ENCODE measurements around the gene SLC28A2. TPM values are rescaled to one million over a fixed set of nuclear protein-coding genes. Genes with fewer than 3 reads are reported as not detected.
"Not testable (repeated sequence)": the region's sequence is repeated elsewhere in the genome, so short reads cannot be mapped to it uniquely, and the experiment has no call there.

Gene SLC28A2
- total and polyA plus RNA-seq, 5 donors from 2014 or later: not detected

DNA sequence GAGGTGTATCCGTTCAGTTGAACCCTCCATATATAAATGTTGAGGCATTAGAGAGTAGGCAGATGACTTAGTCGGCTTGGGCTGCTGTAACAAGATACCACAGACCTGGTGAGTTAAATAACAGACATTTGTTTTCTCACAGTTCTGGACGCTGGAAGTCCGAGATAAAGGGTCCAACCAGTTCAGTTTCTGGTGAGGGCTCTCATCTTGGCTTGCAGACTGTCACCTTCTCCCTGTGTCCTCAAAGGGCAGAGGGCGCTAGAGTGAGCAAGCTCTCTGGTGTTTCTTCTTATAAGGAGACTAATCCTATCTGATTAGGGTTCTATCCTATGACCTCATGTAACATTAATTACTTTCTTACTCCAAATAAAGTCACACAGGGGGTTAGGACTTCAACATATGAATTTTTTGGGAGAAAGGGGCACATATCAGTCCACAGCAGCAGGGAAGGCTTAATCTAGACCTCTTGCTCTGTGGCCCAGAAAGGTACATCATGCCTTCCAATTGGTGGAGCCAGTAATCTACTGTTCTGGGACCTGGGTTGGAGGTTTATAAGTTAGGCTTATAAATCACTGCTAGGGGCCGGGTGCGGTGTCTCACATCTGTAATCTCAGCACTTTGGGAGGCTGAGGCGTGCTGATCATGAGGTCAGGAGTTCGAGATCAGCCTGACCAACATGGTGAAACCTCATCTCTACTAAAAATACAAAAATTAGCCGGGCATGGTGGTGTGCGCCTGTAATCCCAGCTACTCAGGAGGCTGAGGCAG, 26.3 kb upstream of the SLC28A2 start:
- H3K36me3 Mint-ChIP-seq: no peaks in the 10 kb centered on the region
- ATAC-seq (ENCODE audit: low read depth in 2 of 2): no peak
- Histone ChIP-seq H3K27ac (ENCODE audit: insufficient read depth, low read length, poor library complexity, severe bottlenecking) (no peak overlapping the region), H3K4me1 (ENCODE audit: control insufficient read depth, insufficient read depth, low read length, poor library complexity, severe bottlenecking) (no peaks in the 10 kb centered on the region), H3K4me3 (ENCODE audit: low read depth, low read length) (no peak overlapping the region), H3K9me3 (ENCODE audit: control insufficient read depth in 2 of 2, low read length in 2 of 2) (no peaks in the 10 kb centered on the region), H3K27me3 (ENCODE audit: control insufficient read depth, insufficient read depth, low read length) (peaks cover 17% of the 10 kb centered on the region), H3K36me3 (ENCODE audit: control insufficient read depth, insufficient read depth, low read length) (no peaks in the 10 kb centered on the region)
- no peaks in the 10 kb centered on the region for H3K4me1 Mint-ChIP-seq
- no peak overlapping the region for H3K4me3 Mint-ChIP-seq
- H3K27me3 Mint-ChIP-seq: peaks cover 40% of the 10 kb centered on the region
- peaks cover 0 to 3% (median 0%) of the 10 kb centered on the region in 7 donors for H3K9me3 Mint-ChIP-seq
- DNase-seq: peak in 1 of 3 donors; percentile 28
- H3K27ac Mint-ChIP-seq: no peak overlapping the region

DNA sequence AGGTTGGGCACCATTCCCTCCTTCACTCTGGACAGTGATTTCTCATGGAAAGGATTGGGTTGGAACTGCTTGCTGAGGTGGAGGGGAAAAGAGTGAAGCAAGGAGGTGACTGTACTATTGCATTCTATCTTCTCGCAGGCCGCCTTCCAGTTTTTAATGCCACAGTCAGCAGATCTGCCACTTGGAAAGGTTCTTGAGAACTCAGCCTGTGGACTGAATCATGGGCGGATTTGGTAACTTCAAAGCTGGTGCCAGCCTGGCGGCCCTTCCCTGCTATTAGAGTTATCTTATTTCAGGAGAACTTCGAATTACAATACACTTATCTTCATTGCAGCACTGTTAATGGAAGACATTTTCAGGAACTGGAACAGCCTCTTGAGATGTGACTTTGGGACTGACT, 23.1 kb upstream of the SLC28A2 start:
- H3K27me3 ChIP-seq (ENCODE audit: control insufficient read depth, insufficient read depth, low read length): peaks cover 5% of the 10 kb centered on the region
- Mint-ChIP-seq H3K27me3 (peaks cover 19% of the 10 kb centered on the region), H3K9me3 (peaks cover 0 to 11% (median 4%) of the 10 kb centered on the region in 7 donors), H3K4me1 (no peaks in the 10 kb centered on the region), H3K36me3 (no peaks in the 10 kb centered on the region), H3K4me3 (no peak overlapping the region), H3K27ac (no peak overlapping the region)
- H3K36me3 ChIP-seq (ENCODE audit: control insufficient read depth, insufficient read depth, low read length): no peaks in the 10 kb centered on the region
- H3K9me3 ChIP-seq (ENCODE audit: control insufficient read depth in 2 of 2, low read length in 2 of 2): peaks cover 9 to 10% of the 10 kb centered on the region in 2 experiments
- no peak overlapping the region for H3K4me3 ChIP-seq (ENCODE audit: low read depth, low read length)
- DNase-seq (no peak), ATAC-seq (ENCODE audit: low read depth in 2 of 2) (no peak)
- H3K27ac ChIP-seq (ENCODE audit: insufficient read depth, low read length, poor library complexity, severe bottlenecking): no peak overlapping the region
- no peaks in the 10 kb centered on the region for H3K4me1 ChIP-seq (ENCODE audit: control insufficient read depth, insufficient read depth, low read length, poor library complexity, severe bottlenecking)

DNA sequence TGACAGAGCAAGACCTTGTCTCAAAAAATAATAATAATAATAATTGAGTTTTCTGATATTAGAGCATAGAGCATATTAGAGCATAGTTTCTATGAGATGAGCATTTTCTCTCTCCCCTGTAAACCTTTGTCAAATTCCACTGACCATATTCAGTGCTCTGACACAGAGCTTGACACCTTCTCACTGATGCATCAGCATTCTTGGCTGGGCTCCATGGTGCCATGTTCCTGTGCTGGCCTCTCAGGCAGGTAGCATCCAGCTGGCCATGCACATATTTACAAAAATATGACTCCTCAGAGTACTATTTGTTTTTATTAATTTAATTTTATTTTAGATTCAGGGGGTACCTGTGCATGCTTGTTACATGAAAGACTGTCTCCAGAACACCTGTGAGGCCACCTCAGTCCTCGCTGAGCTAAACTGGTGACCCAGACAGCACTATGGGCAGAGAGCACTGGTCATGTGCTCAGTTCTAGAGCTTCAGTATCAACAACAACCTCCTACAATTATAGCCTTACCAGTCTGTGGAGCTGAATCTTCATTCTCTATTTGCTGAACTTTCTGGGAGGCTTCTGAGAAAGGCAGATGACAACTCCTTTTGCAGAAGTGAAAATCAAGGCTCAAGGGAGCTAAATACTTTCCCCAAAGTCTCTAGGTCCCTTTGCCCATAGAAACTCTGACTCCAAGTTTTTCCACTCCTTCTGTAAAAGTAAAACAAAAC, 21.6 kb upstream of the SLC28A2 start:
- Mint-ChIP-seq H3K4me1 (no peaks in the 10 kb centered on the region), H3K9me3 (peaks cover 0 to 24% (median 7%) of the 10 kb centered on the region in 7 donors), H3K27me3 (peaks cover 9% of the 10 kb centered on the region), H3K27ac (no peak overlapping the region), H3K36me3 (no peaks in the 10 kb centered on the region), H3K4me3 (no peak overlapping the region)
- DNase-seq: no peak
- H3K4me1 ChIP-seq (ENCODE audit: control insufficient read depth, insufficient read depth, low read length, poor library complexity, severe bottlenecking): no peaks in the 10 kb centered on the region
- H3K9me3 ChIP-seq (ENCODE audit: control insufficient read depth in 2 of 2, low read length in 2 of 2): peaks cover 15 to 20% of the 10 kb centered on the region in 2 experiments
- no peak for ATAC-seq (ENCODE audit: low read depth in 2 of 2)
- no peaks in the 10 kb centered on the region for H3K36me3 ChIP-seq (ENCODE audit: control insufficient read depth, insufficient read depth, low read length)
- H3K27me3 ChIP-seq (ENCODE audit: control insufficient read depth, insufficient read depth, low read length): peaks cover 3% of the 10 kb centered on the region
- H3K4me3 ChIP-seq (ENCODE audit: low read depth, low read length): no peak overlapping the region
- H3K27ac ChIP-seq (ENCODE audit: insufficient read depth, low read length, poor library complexity, severe bottlenecking): no peak overlapping the region

DNA sequence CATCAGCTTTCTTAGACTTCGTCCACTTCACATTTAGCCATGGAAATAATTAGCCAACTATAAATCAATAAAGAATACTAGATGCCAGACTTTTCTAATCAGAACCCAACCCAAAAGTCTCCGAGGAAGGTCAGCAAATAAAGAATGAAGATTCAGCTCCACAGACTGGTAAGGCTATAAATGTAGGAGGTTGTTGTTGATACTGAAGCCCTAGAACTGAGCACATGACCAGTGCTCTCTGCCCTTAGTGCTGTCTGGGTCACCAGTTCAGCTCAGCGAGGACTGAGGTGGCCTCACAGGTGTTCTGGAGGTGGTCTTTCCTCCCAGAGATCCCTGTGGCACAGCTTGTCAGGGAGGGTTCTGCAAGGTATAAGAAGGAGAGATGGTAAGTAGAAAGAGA, 20.9 kb upstream of the SLC28A2 start:
- ATAC-seq (ENCODE audit: low read depth in 2 of 2) (no peak), DNase-seq (no peak)
- no peak overlapping the region for H3K4me3 Mint-ChIP-seq
- Histone ChIP-seq H3K4me3 (ENCODE audit: low read depth, low read length) (no peak overlapping the region), H3K36me3 (ENCODE audit: control insufficient read depth, insufficient read depth, low read length) (no peaks in the 10 kb centered on the region), H3K27me3 (ENCODE audit: control insufficient read depth, insufficient read depth, low read length) (peaks cover 3% of the 10 kb centered on the region), H3K27ac (ENCODE audit: insufficient read depth, low read length, poor library complexity, severe bottlenecking) (no peak overlapping the region), H3K4me1 (ENCODE audit: control insufficient read depth, insufficient read depth, low read length, poor library complexity, severe bottlenecking) (no peaks in the 10 kb centered on the region), H3K9me3 (ENCODE audit: control insufficient read depth in 2 of 2, low read length in 2 of 2) (peaks cover 15 to 27% of the 10 kb centered on the region in 2 experiments)
- peaks cover 0 to 32% (median 8%) of the 10 kb centered on the region in 7 donors for H3K9me3 Mint-ChIP-seq
- H3K27ac Mint-ChIP-seq: no peak overlapping the region
- H3K27me3 Mint-ChIP-seq: peaks cover 6% of the 10 kb centered on the region
- H3K36me3 Mint-ChIP-seq: no peaks in the 10 kb centered on the region
- H3K4me1 Mint-ChIP-seq: no peaks in the 10 kb centered on the region

DNA sequence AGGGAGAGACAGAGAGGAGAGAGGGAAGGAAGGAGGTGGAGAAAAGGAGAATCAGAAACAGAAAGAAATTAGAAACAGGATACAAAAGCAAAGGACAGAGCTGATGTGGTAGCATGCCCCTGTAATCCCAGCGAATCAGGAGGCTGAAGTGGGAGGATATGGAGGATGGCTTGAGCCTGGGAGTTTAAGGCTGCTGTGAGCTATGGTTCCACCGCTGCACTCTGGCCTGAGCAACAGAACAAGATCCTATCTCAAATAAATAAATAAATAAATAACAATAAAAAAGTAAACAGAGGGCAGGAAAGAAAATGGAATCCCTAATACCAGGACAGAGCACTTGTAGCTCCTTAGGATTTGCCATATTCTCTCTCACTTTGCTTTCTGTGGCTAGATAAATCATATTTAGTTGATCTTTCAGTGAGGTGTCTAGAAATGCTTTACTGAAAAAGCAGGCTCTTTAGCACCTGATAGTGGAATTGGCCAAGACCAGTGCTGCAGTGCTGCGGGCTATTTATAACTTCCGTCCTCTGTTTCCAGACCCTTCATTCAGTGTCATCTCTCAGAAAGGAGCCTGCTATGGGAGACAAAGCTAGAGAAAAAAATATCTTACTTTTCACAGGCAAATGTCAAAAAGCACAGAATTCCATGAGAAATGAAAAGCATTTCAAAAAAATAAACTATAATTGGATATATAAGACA, 20.0 kb upstream of the SLC28A2 start:
- H3K36me3 ChIP-seq (ENCODE audit: control insufficient read depth, insufficient read depth, low read length): no peaks in the 10 kb centered on the region
- no peaks in the 10 kb centered on the region for H3K4me1 ChIP-seq (ENCODE audit: control insufficient read depth, insufficient read depth, low read length, poor library complexity, severe bottlenecking)
- peak overlapping the region in 1 of 3 donors; percentile 43 for H3K27ac Mint-ChIP-seq
- ATAC-seq (ENCODE audit: low read depth in 2 of 2) (no peak), DNase-seq (no peak)
- peaks cover 3% of the 10 kb centered on the region for H3K27me3 ChIP-seq (ENCODE audit: control insufficient read depth, insufficient read depth, low read length)
- peaks cover 0 to 40% (median 15%) of the 10 kb centered on the region in 7 donors for H3K9me3 Mint-ChIP-seq
- H3K4me3 ChIP-seq (ENCODE audit: low read depth, low read length): no peak overlapping the region
- H3K4me1 Mint-ChIP-seq: no peaks in the 10 kb centered on the region
- H3K27me3 Mint-ChIP-seq: no peaks in the 10 kb centered on the region
- peaks cover 15 to 32% of the 10 kb centered on the region in 2 experiments for H3K9me3 ChIP-seq (ENCODE audit: control insufficient read depth in 2 of 2, low read length in 2 of 2)
- no peak overlapping the region for H3K4me3 Mint-ChIP-seq
- H3K27ac ChIP-seq (ENCODE audit: insufficient read depth, low read length, poor library complexity, severe bottlenecking): no peak overlapping the region
- H3K36me3 Mint-ChIP-seq: peaks cover 3% of the 10 kb centered on the region

DNA sequence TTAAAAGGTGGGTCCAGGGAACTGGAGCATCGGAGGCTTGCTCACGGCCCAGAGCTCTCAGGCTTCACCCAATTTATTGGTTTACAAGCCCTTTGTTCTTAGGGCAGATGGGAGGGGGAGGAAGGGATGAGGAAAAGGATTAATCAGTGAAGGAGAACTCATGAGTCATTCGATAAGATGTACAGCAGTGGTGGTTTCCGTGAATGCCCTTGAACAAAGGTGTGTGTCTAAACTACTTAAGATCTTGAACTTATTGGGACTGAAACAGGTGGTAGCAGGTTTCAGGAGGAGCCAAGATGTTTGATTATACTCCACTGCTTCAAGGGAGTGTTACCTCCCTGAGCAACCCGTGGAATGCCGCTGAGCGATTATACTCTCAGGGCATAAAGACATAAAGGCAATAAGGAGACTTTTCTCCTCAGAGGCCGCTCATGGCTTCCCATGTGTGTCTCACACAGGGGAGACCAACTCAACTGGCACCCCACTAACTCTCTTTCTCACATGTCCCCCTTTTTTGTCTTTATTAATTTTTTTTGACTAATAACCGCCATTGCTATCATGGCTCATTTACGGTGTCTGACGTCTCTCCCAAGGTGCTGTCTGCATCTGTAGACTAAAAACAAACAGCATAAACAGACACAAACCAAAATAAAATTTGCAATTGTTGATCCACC, 17.3 kb upstream of the SLC28A2 start:
- H3K4me3 Mint-ChIP-seq: no peak overlapping the region
- H3K27me3 ChIP-seq (ENCODE audit: control insufficient read depth, insufficient read depth, low read length): peaks cover 3% of the 10 kb centered on the region
- no peak overlapping the region for H3K27ac Mint-ChIP-seq
- no peaks in the 10 kb centered on the region for H3K27me3 Mint-ChIP-seq
- no peak overlapping the region for H3K27ac ChIP-seq (ENCODE audit: insufficient read depth, low read length, poor library complexity, severe bottlenecking)
- no peaks in the 10 kb centered on the region for H3K4me1 Mint-ChIP-seq
- no peak for DNase-seq
- no peak overlapping the region for H3K4me3 ChIP-seq (ENCODE audit: low read depth, low read length)
- peaks cover 28 to 43% of the 10 kb centered on the region in 2 experiments for H3K9me3 ChIP-seq (ENCODE audit: control insufficient read depth in 2 of 2, low read length in 2 of 2)
- no peaks in the 10 kb centered on the region for H3K4me1 ChIP-seq (ENCODE audit: control insufficient read depth, insufficient read depth, low read length, poor library complexity, severe bottlenecking)
- H3K36me3 Mint-ChIP-seq: peaks cover 5% of the 10 kb centered on the region
- no peak for ATAC-seq (ENCODE audit: low read depth in 2 of 2)
- H3K36me3 ChIP-seq (ENCODE audit: control insufficient read depth, insufficient read depth, low read length): no peaks in the 10 kb centered on the region
- peaks cover 0 to 61% (median 20%) of the 10 kb centered on the region in 7 donors for H3K9me3 Mint-ChIP-seq

DNA sequence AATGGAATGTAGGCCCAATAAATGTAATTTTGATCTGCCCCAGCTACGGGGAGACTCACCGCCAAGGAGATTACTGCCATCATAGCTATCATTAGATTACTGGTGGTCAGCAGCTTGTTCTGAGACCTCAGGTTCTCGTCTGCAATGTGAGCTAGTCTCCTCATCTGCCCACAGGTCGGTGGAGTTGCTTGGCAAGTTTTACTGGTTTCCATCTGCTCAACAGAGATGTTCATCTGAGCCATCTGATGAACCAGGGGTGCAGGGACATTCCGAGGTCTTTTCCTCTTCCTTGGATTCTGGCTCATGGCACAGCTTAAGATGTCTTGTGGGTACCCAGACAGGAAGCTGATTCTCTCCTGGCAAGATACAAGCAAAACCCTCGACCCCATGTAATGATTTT, 15.2 kb upstream of the SLC28A2 start:
- H3K36me3 Mint-ChIP-seq: not testable (repeated sequence)

More for the DNA sequence above, 15.2 kb upstream of the SLC28A2 start:
- H3K9me3 ChIP-seq (ENCODE audit: control insufficient read depth in 2 of 2, low read length in 2 of 2): peaks cover 45 to 64% of the 10 kb centered on the region in 2 experiments
- H3K4me1 Mint-ChIP-seq; H3K27ac ChIP-seq (ENCODE audit: insufficient read depth, low read length, poor library complexity, severe bottlenecking); H3K27me3 ChIP-seq (ENCODE audit: control insufficient read depth, insufficient read depth, low read length); H3K4me3 Mint-ChIP-seq; DNase-seq; ATAC-seq (ENCODE audit: low read depth in 2 of 2); H3K36me3 ChIP-seq (ENCODE audit: control insufficient read depth, insufficient read depth, low read length); H3K4me1 ChIP-seq (ENCODE audit: control insufficient read depth, insufficient read depth, low read length, poor library complexity, severe bottlenecking); H3K27me3 Mint-ChIP-seq; H3K4me3 ChIP-seq (ENCODE audit: low read depth, low read length); H3K27ac Mint-ChIP-seq: not testable (repeated sequence)
- peaks cover 0 to 80% (median 18%) of the 10 kb centered on the region in 7 donors for H3K9me3 Mint-ChIP-seq

All from CD4-positive, CD25-positive, alpha-beta regulatory T cell (primary cell).